K562 (cell line): ENCODE data around the gene KTN1. TPM values are rescaled to one million over a fixed set of nuclear protein-coding genes. Genes with fewer than 3 reads are reported as not detected.

Source experiments
- ATAC-seq: fragments of 200-7000 bp; cut with Tn5 transposase; 3 replicates; pipeline ENCODE4 v1.9.1; 2020; ENCODE audit warnings: moderate library complexity
- BruUV-seq: library from RNA; stranded (reverse); fragments of 400-500 nt; replicated peaks from 2 replicates; lab custom pipeline; 2021; lab: Mats Ljungman, UMichigan
- CTCF ChIA-PET: fragments of 300-600 bp; formaldehyde crosslinking; extraction: SDS; loops from one replicate; lab custom pipeline; 2021; ENCODE audit warnings: low intra/inter-chr PET ratio; lab: Yijun Ruan, JAX
- POLR2A ChIA-PET: fragments of 300-600, 350-650 bp; sonication (Branson Sonifier 250); formaldehyde crosslinking; extraction: SDS; loops from one replicate; lab custom pipeline; 2021; ENCODE audit warnings: antibody characterized with exemption, inconsistent platforms; lab: Yijun Ruan, JAX
- DNase-seq, 4 experiments: peaks; one replicate each; pipeline versions ENCODE4 v3.0.0 to v3.0.0-alpha.2; 2011 to 2018; ENCODE audit warnings: low spot score in 3 of 4, mixed read lengths in 3 of 4; ENCODE audit errors: extremely low read depth in 1 of 4
- FAIRE-seq: peaks from 2 replicates; lab custom pipeline; 2011; peaks lifted over from hg19 to GRCh38; lab: Jason Lieb, UNC
- H2AFZ ChIP-seq: 2 replicates; pipeline ENCODE4 v1.6.0; 2011; ENCODE audit warnings: low read depth, low read length, control low read depth, inconsistent platforms
- H3K27ac ChIP-seq: fragments of 200-600 bp; 3 replicates; pipeline ENCODE4 v1.8.0; 2011; ENCODE audit warnings: low read depth, mild to moderate bottlenecking, control low read depth, inconsistent platforms, low read length, moderate library complexity, mixed read lengths; ENCODE audit errors: extremely low read depth
- H3K27me3 ChIP-seq, 2 experiments: fragments of 300-600 bp in 1 of 2; 2 replicates in 1 of 2; 3 replicates in 1 of 2; pipeline versions ENCODE4 v1.6.0 to v1.8.0; 2011; ENCODE audit warnings: inconsistent platforms in 2 of 2, low read length in 2 of 2, mild to moderate bottlenecking in 1 of 2, mixed read lengths in 1 of 2, moderate library complexity in 1 of 2; ENCODE audit not compliant: control insufficient read depth in 2 of 2, insufficient read depth in 2 of 2
- H3K36me3 ChIP-seq: fragments of 300-600 bp; 3 replicates; pipeline ENCODE4 v1.8.0; 2011; ENCODE audit warnings: mild to moderate bottlenecking, low read length, inconsistent platforms; ENCODE audit not compliant: control insufficient read depth, insufficient read depth
- H3K4me1 ChIP-seq, 2 experiments: fragments of 200-600 bp in 1 of 2; replicated peaks in 1 of 2; 2 replicates in 1 of 2; 3 replicates in 1 of 2; pipeline versions ENCODE4 v1.5.1 to v1.8.0; 2011; ENCODE audit warnings: inconsistent platforms in 2 of 2, low read length in 2 of 2, mild to moderate bottlenecking in 1 of 2, mixed read lengths in 1 of 2, moderate library complexity in 1 of 2; ENCODE audit not compliant: control insufficient read depth in 2 of 2, insufficient read depth in 2 of 2
- H3K4me2 ChIP-seq: 2 replicates; pipeline ENCODE4 v1.6.1; 2011; ENCODE audit warnings: low read length, control low read depth, inconsistent platforms, mixed read lengths; ENCODE audit not compliant: insufficient read depth
- H3K4me3 ChIP-seq: fragments of 200-600 bp; sonication (generic), shearing (Covaris generic); 2 replicates; pipeline ENCODE4 v1.5.1; 2016; ENCODE audit warnings: control low read depth, inconsistent platforms
- H3K79me2 ChIP-seq: fragments of 200-600 bp; 3 replicates; pipeline ENCODE4 v1.8.0; 2011; ENCODE audit warnings: low read length, inconsistent platforms; ENCODE audit not compliant: control insufficient read depth, insufficient read depth
- H3K9ac ChIP-seq, 2 experiments: 2 replicates each; pipeline versions ENCODE4 v1.6.0 to v1.6.1; 2011; ENCODE audit warnings: low read depth in 2 of 2, low read length in 2 of 2, control low read depth in 1 of 2, inconsistent platforms in 1 of 2, mild to moderate bottlenecking in 1 of 2, mixed read lengths in 1 of 2; ENCODE audit not compliant: insufficient read depth in 1 of 2
- H3K9me1 ChIP-seq: one replicate; pipeline ENCODE4 v1.6.0; 2011; ENCODE audit warnings: inconsistent platforms, mild to moderate bottlenecking, low read length, moderate library complexity; ENCODE audit not compliant: control insufficient read depth, insufficient read depth
- H3K9me3 ChIP-seq: replicated peaks from 2 replicates; pipeline ENCODE4 v1.5.1; 2011; ENCODE audit warnings: low read depth, low read length, inconsistent platforms; ENCODE audit not compliant: control insufficient read depth, insufficient read depth
- H4K20me1 ChIP-seq: replicated peaks from 2 replicates; pipeline ENCODE4 v1.6.1; 2011; ENCODE audit warnings: low read length, inconsistent platforms, mixed read lengths; ENCODE audit not compliant: control insufficient read depth, insufficient read depth
- CEBPB ChIP-seq: fragments of 450-650 bp; IDR thresholded peaks from 2 replicates; pipeline ENCODE4 v1.6.1; 2016; ENCODE audit warnings: missing genetic modification characterization, missing compliant biosample characterization
- WGBS: fragments of 100-300 bp; shearing (Covaris generic); methylation state at CpG from one replicate; pipeline ENCODE4 v1.1.6; 2016; ENCODE audit warnings: low coverage, mixed read lengths; ENCODE audit not compliant: insufficient coverage; ENCODE audit errors: missing lambda C conversion rate; 5-methylcytosine and 5-hydroxymethylcytosine counted together
- in situ Hi-C: fragments of 300-500 bp; cut with MboI; formaldehyde crosslinking; loops from 4 replicates; pipeline ENCODE4 v1.15.0; 2018; ENCODE audit warnings: inconsistent platforms, mixed read lengths
- intact Hi-C: fragments of 100-400 bp; cut with micrococcal nuclease; formaldehyde crosslinking; loops from 2 replicates; pipeline ENCODE4 v1.14.2; 2022
- polyA plus RNA-seq, 8 experiments: library from polyadenylated mRNA; depleted of rRNA in 4 of 8; stranded (reverse) in 5 of 8; unstranded in 3 of 8; fragments of >200 nt; fragmentation: Nextera tagmentation in 2 of 8; fragmentation: Illumina TruSeq in 1 of 8; extraction: Ambion mirVana in 2 of 8; extraction: Trizol in 1 of 8; gene quantifications; 2 replicates each; pipeline versions ENCODE4 v1.2.1 to v1.2.3, GENCODE V29; 2011 to 2014; ENCODE audit warnings: inconsistent platforms in 1 of 8, missing spikeins in 1 of 8
- total RNA-seq, 7 experiments: library from RNA; depleted of rRNA in 6 of 7; stranded (reverse); fragments of >200 nt in 6 of 7; fragmentation: Illumina TruSeq in 2 of 7; extraction: Trizol in 2 of 7; gene quantifications; 2 replicates each; pipeline versions ENCODE4 v1.2.1 to v1.2.3, GENCODE V29; 2011 to 2021; ENCODE audit warnings: low replicate concordance in 1 of 7
- TF ChIP-seq, protein P1 (sequence below), 2 experiments: fragments of 450-650 bp; formaldehyde crosslinking in 1 of 2; IDR thresholded peaks; 2 replicates each; pipeline versions ENCODE4 v1.4.0 to v1.6.1; 2014 to 2020; ENCODE audit warnings: mild to moderate bottlenecking in 2 of 2, borderline replicate concordance in 1 of 2, low read depth in 1 of 2
- TF ChIP-seq, protein P2 (sequence below): sonication (generic); formaldehyde crosslinking; IDR thresholded peaks from 2 replicates; pipeline ENCODE4 v1.8.0; 2022; ENCODE audit warnings: mild to moderate bottlenecking, missing genetic modification reagents
- TF ChIP-seq, protein P3 (sequence below): IDR thresholded peaks from 2 replicates; pipeline ENCODE4 v1.6.1; 2011; ENCODE audit not compliant: insufficient read length; ENCODE audit errors: extremely low read depth
- TF ChIP-seq, protein P4 (sequence below): fragments of 450-650 bp; IDR thresholded peaks from 2 replicates; pipeline ENCODE4 v1.6.1; 2016; ENCODE audit warnings: borderline replicate concordance
- TF ChIP-seq, protein P5 (sequence below): fragments of 450-650 bp; IDR thresholded peaks from 2 replicates; pipeline ENCODE4 v1.6.1; 2016; ENCODE audit warnings: mild to moderate bottlenecking

Gene KTN1
- total and polyA plus RNA-seq, 9 of the 15 experiments (the other 6 are each of a cell fraction or from before 2014, with no cell fraction given): 34.8 to 120 (median 63.6) TPM

DNA sequence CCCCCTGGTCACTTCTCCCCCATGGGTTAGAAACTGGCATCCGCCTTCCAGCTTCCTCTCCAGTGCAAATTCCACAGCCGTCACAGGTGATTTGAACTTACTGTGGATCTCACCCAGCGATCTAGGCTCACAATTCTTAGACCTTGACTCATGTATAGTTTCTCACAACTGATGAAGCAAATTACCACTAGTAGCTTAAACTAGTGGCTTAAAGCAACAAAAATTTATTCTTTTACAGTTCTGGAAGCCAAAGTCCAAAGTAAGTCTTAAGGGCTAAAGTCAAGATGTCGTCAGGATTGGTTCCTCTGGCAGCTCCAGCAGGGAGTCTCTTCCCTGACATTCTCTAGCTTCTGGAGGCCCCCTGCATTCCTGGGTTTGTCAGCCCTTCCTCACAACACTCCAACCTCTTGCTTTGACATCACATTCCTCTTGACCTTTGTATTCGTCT is 117.4 kb downstream of the KTN1 start:
- Histone ChIP-seq H3K36me3 (no peaks in the 10 kb centered on the region), H3K79me2 (no peaks in the 10 kb centered on the region), H3K9me1 (no peaks in the 10 kb centered on the region), H3K9me3 (no peaks in the 10 kb centered on the region), H2AFZ (no peak overlapping the region), H3K27ac (no peak overlapping the region), H3K4me3 (no peak overlapping the region), H3K27me3 (peaks cover 0 to 3% of the 10 kb centered on the region in 2 experiments; a peak in 1 of 5 replicates), H3K9ac (no peak overlapping the region), H4K20me1 (no peaks in the 10 kb centered on the region), H3K4me1 (no peaks in the 10 kb centered on the region), H3K4me2 (no peak overlapping the region)
- DNase-seq: no peak
- ChIA-PET CTCF (no interaction called here), POLR2A (interaction anchor here (1.0 kb wide), 1 partner anchor 12 kb away, joined by 3 read pairs; no protein-coding TSS in a partner anchor)
- no TSS peak for BruUV-seq
- 13% methylated on average over 5 of the region's 5 CpGs for WGBS
- no peak for ATAC-seq
- intact Hi-C loops: loop anchor here (10.0 kb wide), 1 partner anchor 253 kb away; the partner anchor contains the start of gene TBPL2
- no peak for FAIRE-seq
- in situ Hi-C loops: no loop called here
- TF ChIP-seq, protein P1, sequence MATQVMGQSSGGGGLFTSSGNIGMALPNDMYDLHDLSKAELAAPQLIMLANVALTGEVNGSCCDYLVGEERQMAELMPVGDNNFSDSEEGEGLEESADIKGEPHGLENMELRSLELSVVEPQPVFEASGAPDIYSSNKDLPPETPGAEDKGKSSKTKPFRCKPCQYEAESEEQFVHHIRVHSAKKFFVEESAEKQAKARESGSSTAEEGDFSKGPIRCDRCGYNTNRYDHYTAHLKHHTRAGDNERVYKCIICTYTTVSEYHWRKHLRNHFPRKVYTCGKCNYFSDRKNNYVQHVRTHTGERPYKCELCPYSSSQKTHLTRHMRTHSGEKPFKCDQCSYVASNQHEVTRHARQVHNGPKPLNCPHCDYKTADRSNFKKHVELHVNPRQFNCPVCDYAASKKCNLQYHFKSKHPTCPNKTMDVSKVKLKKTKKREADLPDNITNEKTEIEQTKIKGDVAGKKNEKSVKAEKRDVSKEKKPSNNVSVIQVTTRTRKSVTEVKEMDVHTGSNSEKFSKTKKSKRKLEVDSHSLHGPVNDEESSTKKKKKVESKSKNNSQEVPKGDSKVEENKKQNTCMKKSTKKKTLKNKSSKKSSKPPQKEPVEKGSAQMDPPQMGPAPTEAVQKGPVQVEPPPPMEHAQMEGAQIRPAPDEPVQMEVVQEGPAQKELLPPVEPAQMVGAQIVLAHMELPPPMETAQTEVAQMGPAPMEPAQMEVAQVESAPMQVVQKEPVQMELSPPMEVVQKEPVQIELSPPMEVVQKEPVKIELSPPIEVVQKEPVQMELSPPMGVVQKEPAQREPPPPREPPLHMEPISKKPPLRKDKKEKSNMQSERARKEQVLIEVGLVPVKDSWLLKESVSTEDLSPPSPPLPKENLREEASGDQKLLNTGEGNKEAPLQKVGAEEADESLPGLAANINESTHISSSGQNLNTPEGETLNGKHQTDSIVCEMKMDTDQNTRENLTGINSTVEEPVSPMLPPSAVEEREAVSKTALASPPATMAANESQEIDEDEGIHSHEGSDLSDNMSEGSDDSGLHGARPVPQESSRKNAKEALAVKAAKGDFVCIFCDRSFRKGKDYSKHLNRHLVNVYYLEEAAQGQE (IDR thresholded peaks at IDR 0.05; ENCODE audit: borderline replicate concordance): no peak
- TF ChIP-seq, protein P1 (CRISPR knock-in tag; IDR thresholded peaks at IDR 0.05; ENCODE audit: low read depth): no peak
- TF ChIP-seq CEBPB (tag): no peak
- TF ChIP-seq, protein P2, sequence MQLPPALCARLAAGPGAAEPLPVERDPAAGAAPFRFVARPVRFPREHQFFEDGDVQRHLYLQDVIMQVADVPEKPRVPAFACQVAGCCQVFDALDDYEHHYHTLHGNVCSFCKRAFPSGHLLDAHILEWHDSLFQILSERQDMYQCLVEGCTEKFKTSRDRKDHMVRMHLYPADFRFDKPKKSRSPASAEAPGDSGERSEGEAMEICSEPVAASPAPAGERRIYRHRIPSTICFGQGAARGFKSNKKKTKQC (CRISPR knock-in tag): no peak
- TF ChIP-seq, protein P3, sequence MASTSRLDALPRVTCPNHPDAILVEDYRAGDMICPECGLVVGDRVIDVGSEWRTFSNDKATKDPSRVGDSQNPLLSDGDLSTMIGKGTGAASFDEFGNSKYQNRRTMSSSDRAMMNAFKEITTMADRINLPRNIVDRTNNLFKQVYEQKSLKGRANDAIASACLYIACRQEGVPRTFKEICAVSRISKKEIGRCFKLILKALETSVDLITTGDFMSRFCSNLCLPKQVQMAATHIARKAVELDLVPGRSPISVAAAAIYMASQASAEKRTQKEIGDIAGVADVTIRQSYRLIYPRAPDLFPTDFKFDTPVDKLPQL: no peak
- TF ChIP-seq, protein P4, sequence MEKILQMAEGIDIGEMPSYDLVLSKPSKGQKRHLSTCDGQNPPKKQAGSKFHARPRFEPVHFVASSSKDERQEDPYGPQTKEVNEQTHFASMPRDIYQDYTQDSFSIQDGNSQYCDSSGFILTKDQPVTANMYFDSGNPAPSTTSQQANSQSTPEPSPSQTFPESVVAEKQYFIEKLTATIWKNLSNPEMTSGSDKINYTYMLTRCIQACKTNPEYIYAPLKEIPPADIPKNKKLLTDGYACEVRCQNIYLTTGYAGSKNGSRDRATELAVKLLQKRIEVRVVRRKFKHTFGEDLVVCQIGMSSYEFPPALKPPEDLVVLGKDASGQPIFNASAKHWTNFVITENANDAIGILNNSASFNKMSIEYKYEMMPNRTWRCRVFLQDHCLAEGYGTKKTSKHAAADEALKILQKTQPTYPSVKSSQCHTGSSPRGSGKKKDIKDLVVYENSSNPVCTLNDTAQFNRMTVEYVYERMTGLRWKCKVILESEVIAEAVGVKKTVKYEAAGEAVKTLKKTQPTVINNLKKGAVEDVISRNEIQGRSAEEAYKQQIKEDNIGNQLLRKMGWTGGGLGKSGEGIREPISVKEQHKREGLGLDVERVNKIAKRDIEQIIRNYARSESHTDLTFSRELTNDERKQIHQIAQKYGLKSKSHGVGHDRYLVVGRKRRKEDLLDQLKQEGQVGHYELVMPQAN: no peak
- TF ChIP-seq, protein P5, sequence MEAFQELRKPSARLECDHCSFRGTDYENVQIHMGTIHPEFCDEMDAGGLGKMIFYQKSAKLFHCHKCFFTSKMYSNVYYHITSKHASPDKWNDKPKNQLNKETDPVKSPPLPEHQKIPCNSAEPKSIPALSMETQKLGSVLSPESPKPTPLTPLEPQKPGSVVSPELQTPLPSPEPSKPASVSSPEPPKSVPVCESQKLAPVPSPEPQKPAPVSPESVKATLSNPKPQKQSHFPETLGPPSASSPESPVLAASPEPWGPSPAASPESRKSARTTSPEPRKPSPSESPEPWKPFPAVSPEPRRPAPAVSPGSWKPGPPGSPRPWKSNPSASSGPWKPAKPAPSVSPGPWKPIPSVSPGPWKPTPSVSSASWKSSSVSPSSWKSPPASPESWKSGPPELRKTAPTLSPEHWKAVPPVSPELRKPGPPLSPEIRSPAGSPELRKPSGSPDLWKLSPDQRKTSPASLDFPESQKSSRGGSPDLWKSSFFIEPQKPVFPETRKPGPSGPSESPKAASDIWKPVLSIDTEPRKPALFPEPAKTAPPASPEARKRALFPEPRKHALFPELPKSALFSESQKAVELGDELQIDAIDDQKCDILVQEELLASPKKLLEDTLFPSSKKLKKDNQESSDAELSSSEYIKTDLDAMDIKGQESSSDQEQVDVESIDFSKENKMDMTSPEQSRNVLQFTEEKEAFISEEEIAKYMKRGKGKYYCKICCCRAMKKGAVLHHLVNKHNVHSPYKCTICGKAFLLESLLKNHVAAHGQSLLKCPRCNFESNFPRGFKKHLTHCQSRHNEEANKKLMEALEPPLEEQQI: no peak
